ENCODE data around the gene PRTG.
"Not testable (repeated sequence)": the region's sequence is repeated elsewhere in the genome, so short reads cannot be mapped to it uniquely, and the experiment has no call there.

PRTG gene

GRCh38 chr15:55619783-55620182, 123.2 kb downstream of the PRTG start:
- DNase-seq = no peak

- no peak for DNase-seq
Observed at GRCh38 chr15:55618387-55618786, 124.6 kb downstream of the PRTG start.

GRCh38 chr15:55615445-55615844, 127.5 kb downstream of the PRTG start:
- no peak for DNase-seq

GRCh38 chr15:55613727-55614126, 129.2 kb downstream of the PRTG start:
- DNase-seq = no peak

- no peak for DNase-seq
Observed at GRCh38 chr15:55606214-55606613, 136.7 kb downstream of the PRTG start.

GRCh38 chr15:55601374-55601773, 141.6 kb downstream of the PRTG start:
- DNase-seq = no peak

GRCh38 chr15:55599439-55599838, 143.5 kb downstream of the PRTG start:
- DNase-seq = no peak

- DNase-seq = not testable (repeated sequence)
Observed at GRCh38 chr15:55593019-55593418, 149.9 kb downstream of the PRTG start.

GRCh38 chr15:55590788-55591187, 152.2 kb downstream of the PRTG start:
- no peak for DNase-seq

GRCh38 chr15:55589287-55589686, 153.7 kb downstream of the PRTG start:
- DNase-seq = no peak

- no peak for DNase-seq
Observed at GRCh38 chr15:55588815-55589115, 154.2 kb downstream of the PRTG start.

- no peak for DNase-seq
Observed at GRCh38 chr15:55588070-55588814, 154.7 kb downstream of the PRTG start, which contains the start of gene PYGO1. PYGO1 (minus strand) TSS chr15:55588345; CDS start chr15:55587883, 462 bp downstream.

- DNase-seq = no peak
Observed at GRCh38 chr15:55587321-55588069, 155.5 kb downstream of the PRTG start.

GRCh38 chr15:55586808-55587207, 156.1 kb downstream of the PRTG start:
- no peak for DNase-seq

- DNase-seq = no peak
Observed at GRCh38 chr15:55576943-55577342, 166.0 kb downstream of the PRTG start.

GRCh38 chr15:55574096-55574495, 168.9 kb downstream of the PRTG start:
- no peak for DNase-seq

GRCh38 chr15:55573224-55573623, 169.7 kb downstream of the PRTG start:
- DNase-seq = no peak

GRCh38 chr15:55564347-55565145, 178.4 kb downstream of the PRTG start:
- DNase-seq = no peak

- no peak for DNase-seq
Observed at GRCh38 chr15:55562601-55563000, 180.4 kb downstream of the PRTG start.

All from T-helper 9 cell (primary cell).